Ramos (cell line): Measurements from ENCODE around the gene TMPRSS2.

ENCODE experiments used
- in situ Hi-C: fragments of 300-500 bp; cut with MboI; formaldehyde crosslinking; loops from one replicate; pipeline ENCODE4 v1.14.3; 2022; ENCODE audit warnings: low sequenced_read_pairs; ENCODE audit not compliant: unreplicated experiment

TMPRSS2 gene

DNA sequence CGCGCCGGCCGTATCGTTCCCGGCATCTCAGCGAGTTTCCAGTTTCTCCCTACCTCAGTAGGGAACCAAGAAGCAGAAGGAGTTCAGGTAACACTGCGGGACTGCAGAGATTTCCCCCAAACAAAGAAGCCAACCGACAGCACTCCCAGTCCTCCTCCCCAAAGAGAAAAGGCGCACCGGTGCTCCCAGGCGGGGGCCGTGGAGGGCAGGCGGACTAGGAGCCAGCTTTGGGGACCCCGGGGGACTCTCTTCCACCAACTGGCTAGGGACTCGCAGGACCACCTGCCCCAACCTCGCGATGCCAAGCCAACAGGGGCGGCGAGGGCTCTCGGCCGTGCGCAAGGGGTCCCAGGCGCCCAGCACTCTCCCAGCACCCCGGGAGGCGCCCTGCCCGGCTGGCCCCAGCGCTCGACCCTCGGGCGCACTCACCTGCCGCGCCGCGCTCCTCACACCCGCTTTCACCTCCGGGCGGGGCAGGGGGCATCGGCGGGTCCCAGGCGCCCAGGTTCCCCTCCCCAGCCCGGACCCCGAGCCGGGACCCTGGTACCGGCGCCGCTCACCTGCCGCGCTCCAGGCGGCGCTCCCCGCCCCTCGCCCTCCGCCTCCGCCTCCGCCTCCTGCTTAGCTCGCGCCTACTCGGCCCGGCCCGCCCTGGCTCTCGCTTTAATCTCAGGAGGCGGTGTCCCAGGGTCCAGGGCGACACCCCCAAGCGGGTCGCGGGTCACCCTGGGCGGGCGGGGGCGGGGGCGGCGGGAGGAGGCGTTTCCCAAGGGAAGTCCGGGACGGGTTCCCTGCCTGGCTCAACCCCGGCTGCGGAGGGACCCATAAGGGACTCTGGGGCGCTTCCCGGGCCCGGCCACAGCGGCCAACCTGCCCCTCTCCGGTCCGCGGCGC lies at the start of gene TMPRSS2:
Gene TMPRSS2, minus strand, starts transcription at position 638 of the 894 bp plus-strand sequence. CDS start 10,025 bp downstream, outside the sequence.
- in situ Hi-C loops, result no loop called here

DNA sequence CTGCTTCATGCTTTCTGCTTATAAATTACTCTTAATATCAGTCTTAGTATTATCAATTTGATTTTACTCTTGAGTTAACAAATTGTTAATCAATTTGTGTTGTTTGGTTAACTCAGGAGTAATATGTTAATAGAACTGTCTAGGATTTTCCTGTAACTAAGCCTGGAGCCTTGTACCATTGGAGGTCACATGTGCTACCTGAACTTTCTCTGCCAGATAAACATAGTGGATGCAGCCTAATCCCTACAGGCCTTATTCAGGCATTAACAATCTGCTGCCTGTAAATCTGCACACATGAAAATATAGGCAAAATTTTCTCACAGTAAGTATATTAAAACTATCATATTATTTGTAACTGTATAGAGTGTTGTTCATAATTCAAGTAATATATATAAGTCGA lies 47.1 kb upstream of the TMPRSS2 start:
- in situ Hi-C loops, result no loop called here

DNA sequence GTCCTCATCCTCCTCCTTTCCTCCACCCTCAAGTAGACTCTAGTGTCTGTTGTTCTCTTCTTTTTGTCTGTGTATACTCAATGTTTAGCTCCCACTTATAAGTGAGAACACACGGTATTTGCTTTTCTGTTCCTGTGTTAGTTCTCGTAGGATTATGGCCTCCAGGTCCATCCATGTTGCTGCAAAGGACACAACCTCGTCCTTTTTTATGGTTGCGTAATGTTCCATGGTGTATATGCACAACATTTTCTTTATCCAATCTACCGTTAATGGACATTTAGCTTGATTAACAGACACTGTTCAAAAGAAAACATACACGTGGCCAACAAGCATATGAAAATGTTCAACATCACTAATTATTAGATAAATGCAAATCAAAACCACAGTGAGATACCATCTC lies 44.3 kb upstream of the TMPRSS2 start:
- in situ Hi-C loops, result no loop called here

DNA sequence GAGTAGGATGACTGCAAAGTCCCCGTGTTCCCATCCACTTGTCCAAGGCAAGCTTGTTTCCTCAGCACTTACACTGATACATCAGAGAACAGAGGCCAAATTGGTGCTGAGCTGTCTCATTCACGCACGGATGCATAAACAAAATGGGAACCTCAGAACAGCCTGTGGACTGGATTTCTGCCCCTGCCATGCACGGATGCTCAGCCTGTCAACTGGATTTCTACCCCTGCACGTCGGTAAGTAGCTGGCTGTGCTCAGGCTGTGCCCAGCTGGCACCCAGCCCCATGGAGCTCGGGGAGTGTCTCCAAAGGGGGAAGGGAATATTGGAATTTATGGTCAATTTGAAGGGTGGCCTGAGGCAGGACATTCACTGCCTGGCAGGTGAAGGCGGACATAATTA lies 40.8 kb upstream of the TMPRSS2 start:
- in situ Hi-C loops, result no loop called here

DNA sequence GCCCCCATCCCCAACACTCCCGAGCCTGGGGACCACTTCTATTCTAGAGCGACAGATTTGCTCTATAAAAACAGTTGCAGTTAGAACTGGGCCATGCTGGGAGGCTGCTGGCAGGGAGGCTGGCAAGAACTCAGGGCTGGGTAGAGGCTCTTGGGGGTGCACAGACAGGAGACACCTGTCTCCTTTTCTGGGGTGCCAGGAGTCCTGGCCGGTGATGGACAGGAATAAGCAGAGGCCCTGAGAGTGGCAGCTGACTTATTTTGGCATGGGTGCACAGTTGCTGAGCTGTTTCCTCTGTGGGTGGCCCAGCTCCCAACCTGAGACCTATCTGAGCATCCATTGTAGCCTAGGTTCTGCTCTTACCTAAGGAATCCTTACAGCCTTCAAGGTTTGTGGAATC lies 39.2 kb upstream of the TMPRSS2 start:
- in situ Hi-C loops, result no loop called here

DNA sequence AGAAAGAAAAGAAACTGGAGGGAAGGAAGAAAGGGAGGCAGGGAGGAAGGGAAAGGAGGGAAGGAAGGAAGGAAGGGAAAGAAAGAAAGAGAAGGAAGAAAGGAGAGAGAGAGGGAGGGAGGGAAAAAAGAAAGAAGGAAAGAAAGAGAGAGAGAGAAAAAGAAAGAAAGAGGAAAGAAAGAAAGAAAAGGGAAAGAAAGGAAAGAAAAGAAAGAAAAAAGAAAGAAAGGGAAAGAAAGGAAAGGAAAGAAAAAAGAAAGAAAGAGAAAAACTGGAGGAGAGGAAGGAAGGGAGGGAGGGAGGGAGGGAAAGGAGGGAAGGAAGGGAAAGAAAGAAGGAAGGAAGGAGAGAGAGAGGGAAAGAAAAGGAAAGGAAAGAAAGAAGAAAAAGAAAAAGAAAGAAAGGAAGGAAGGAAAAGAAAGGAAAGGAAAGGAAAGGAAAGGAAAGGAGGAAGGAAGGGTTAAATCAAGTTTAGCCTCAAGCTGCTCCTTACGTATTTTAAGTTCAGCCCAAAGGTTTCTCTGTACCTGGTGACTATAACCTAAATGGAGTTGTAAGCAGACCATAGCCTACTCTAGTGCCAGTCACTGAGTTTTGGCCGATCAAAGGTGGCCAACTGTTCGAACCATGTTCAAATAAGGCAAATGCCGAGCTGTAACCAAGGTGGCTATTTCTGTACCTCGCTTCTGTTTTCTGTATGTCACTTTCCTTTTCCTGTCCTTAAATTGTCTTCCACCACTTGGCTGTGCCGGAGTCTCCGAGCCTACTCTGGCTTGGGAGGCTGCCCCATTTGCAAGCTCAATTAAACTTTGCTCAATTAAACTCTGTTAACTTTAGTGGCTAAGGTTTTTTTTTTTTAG lies 37.8 kb upstream of the TMPRSS2 start:
- in situ Hi-C loops, result no loop called here

DNA sequence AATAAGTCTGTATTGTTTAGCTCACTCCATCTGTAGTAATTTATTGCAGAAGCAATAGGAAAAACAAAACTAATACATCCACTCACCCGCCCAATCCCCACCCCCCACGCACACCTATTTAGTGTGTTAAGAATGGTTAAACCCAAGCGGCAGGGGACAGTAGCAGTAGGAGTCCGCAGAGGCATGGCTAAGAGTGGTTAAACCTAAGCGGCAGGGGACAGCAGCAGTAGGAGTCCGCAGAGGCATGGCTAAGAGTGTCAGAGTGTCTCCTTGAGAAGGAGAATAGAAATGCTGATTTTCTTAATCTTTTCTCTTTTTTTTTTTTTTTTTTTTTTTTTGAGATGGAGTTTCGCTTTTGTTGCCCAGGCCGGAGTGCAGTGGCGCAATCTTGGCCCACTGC lies 34.8 kb upstream of the TMPRSS2 start:
- in situ Hi-C loops, result no loop called here

- in situ Hi-C loops, result no loop called here
These were observed 29.4 kb upstream of the TMPRSS2 start for GRCh38 chr21:41537356-41537755.

DNA sequence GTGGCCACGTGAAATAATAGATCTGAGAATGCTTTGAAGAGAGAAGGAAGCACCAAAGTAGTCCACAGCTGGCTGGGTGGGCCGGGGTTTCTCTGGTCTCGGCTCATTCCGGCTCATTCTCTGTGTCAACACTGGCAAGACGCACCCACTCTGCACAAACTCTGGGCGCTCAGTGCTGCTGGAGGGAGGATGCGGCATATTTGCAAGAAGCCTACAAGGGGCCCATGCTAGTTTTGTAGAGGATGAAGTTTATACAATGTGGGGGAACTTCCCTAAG lies 28.8 kb upstream of the TMPRSS2 start:
- in situ Hi-C loops, result no loop called here

- in situ Hi-C loops, result no loop called here
These were observed 28.3 kb upstream of the TMPRSS2 start for GRCh38 chr21:41536076-41536826.

GRCh38 chr21:41530366-41530765 lies 22.4 kb upstream of the TMPRSS2 start:
- in situ Hi-C loops, result no loop called here

GRCh38 chr21:41529769-41530168 lies 21.8 kb upstream of the TMPRSS2 start:
- in situ Hi-C loops, result no loop called here

- in situ Hi-C loops, result no loop called here
These were observed 18.6 kb upstream of the TMPRSS2 start for GRCh38 chr21:41526478-41527087.

DNA sequence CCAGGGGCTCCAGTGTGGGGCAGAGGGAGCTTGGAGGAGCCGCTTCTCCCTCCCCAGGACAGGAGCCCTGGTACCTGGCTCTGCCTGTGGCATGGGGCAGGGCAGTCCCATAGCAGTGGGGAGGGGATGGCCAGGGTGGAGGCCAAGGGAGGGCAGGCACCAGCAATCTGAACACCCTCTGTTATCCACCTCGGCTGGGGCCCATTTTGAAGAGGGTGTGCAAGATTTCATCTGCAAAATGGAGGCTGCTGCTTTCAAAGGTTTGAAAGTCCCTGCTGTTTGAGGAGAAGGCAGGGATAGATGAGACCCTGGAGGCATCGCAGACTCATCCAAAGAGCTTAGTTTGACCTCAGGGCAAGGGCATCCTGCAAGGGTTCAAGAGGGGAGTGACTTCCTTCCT lies 15.2 kb upstream of the TMPRSS2 start:
- in situ Hi-C loops, result no loop called here

- in situ Hi-C loops, result no loop called here
These were observed 13.6 kb upstream of the TMPRSS2 start for GRCh38 chr21:41521489-41522027.

DNA sequence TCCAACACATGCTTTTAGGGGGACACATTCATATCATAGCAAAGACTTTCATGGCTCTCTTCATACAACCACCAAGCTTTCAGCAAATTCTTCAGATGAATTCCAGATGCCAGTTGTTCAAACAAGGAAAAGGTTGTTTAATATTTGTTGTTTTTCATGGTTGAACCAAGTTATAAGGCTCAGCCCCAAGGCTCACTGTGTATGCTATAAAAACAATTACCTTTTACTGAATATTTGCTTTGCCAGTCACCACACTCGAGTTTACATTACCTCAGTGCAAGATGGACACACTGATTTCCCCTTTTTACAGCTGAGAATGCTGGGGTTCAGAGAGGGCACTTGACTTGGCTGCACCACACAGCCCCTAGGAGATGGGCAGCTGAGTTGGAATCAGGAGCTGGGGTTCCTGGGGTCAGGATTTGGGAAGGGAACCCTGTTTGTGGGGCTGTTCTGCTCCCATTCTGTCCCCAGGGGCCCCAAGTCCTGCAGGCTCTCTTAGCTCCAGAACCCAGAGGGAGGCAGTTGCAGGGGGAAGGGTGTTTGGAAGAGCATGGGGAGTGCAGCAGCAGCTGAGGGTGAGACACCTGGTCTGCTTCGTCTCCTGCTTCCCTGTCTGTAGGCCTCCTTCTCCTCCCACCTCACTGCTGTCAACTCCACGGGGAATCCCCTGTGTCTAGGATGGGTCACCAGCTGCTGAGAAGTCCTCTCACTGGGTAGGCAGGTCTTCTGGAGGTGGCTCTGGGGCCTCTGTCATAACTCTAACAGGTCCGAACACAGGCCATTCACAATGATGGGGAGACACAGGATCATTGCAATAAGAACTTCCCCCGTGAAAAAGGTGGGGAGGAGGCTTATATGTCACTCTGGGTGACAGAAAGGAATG lies 12.8 kb upstream of the TMPRSS2 start:
- in situ Hi-C loops, result no loop called here

DNA sequence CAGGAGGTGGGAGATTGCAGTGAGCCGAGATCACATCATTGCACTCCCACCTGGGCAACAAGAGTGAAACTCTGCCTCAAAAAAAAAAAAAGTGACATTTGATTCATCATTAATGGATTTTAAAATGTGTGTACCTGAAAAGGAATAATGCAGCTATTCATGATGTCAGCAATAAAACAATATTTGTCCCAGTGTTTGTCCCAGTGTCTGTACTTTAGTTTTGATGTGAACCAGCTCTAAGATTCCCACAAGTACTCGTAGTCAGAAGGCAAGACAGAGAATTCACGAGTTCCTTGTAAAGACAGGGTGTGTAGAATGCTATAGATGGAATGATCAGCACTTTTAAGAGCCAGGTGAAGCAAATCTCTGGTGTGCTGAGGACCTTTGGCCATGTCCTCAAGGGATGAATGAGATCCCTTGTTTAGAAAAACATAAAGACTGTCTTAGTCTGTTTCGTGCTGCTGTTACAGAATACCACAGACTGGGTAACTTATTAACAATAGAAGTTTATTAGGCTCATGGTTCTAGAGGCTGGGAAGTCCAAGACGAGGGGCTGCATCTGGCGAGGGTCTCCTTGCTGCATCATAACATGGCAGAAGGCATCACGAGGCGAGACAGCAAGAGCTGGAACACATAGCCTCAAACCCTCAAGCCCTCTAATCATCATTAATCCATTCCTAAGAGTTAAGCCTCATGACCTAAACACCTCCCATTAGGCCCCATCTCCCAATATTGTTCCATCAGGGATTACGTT lies 12.0 kb upstream of the TMPRSS2 start:
- in situ Hi-C loops, result no loop called here

DNA sequence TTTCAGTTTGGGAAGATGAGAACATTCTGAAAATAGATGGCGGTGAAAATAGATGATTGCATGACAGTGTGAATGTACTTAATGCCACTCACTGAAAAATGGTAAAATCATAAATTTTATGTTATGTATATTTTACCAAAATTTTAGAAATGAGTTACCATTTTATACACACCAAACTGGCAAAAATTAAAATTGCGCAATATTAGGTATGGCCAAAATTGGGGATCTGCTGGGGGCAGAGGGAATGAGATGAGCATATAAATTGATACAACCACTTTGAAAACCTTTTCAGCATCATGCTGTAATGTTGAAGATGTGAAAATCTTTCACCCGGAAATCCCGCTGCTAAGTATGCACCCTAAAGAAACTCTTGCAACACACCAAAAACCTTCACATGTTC lies 10.8 kb upstream of the TMPRSS2 start:
- in situ Hi-C loops, result no loop called here
